SU-DHL-6 (cell line): ENCODE measurements around the gene GLS.

Source experiments
- H2AFZ ChIP-seq: fragments of 200-600 bp; sonication (generic); 2 replicates; pipeline ENCODE4 v1.6.1; 2014; ENCODE audit warnings: low read depth, mild to moderate bottlenecking, moderate library complexity, mixed read lengths, antibody characterized with exemption, low read length; ENCODE audit not compliant: severe bottlenecking
- H3F3A ChIP-seq: fragments of 200-600 bp; shearing (Covaris generic); 2 replicates; pipeline ENCODE4 v1.6.0; 2016; ENCODE audit warnings: antibody characterized with exemption, mild to moderate bottlenecking; ENCODE audit not compliant: insufficient read depth
- H3K27ac ChIP-seq: fragments of 200-600 bp; sonication (generic); 2 replicates; pipeline ENCODE4 v1.5.1; 2016; ENCODE audit warnings: low read depth, mild to moderate bottlenecking, low read length, moderate library complexity, mixed read lengths
- H3K27me3 ChIP-seq: fragments of 200-600 bp; sonication (generic), shearing (Covaris generic); 2 replicates; pipeline ENCODE4 v1.6.0; 2014; ENCODE audit warnings: mild to moderate bottlenecking, low read length
- H3K36me3 ChIP-seq: fragments of 200-600 bp; sonication (generic); 2 replicates; pipeline ENCODE4 v1.6.1; 2014; ENCODE audit warnings: mild to moderate bottlenecking, low read length, mixed read lengths
- H3K4me2 ChIP-seq: fragments of 300-600, 200-600 bp; shearing (Covaris generic), sonication (generic); 2 replicates; pipeline ENCODE4 v1.6.0; 2014; ENCODE audit warnings: low read length, low read depth, mild to moderate bottlenecking; ENCODE audit not compliant: poor library complexity, severe bottlenecking
- H3K4me3 ChIP-seq: fragments of 200-600 bp; sonication (generic); 2 replicates; pipeline ENCODE4 v1.5.1; 2014; ENCODE audit warnings: antibody characterized with exemption, low read length, mild to moderate bottlenecking, mixed read lengths; ENCODE audit not compliant: insufficient read depth, poor library complexity, severe bottlenecking
- H3K79me2 ChIP-seq: fragments of 200-600 bp; sonication (generic); 2 replicates; pipeline ENCODE4 v1.6.1; 2014; ENCODE audit warnings: mild to moderate bottlenecking, low read length, moderate library complexity; ENCODE audit not compliant: insufficient read depth
- H3K9ac ChIP-seq: fragments of 200-600 bp; sonication (generic); 2 replicates; pipeline ENCODE4 v1.7.0; 2014; ENCODE audit warnings: mild to moderate bottlenecking, low read length
- H3K9me2 ChIP-seq: fragments of 200-600 bp; sonication (generic); replicated peaks from 2 replicates; pipeline ENCODE4 v1.6.1; 2014; ENCODE audit warnings: low read length; ENCODE audit not compliant: insufficient read depth
- H3K9me3 ChIP-seq: fragments of 200-600 bp; sonication (generic); 2 replicates; pipeline ENCODE4 v1.6.1; 2014; ENCODE audit warnings: low read length, mixed read lengths; ENCODE audit not compliant: insufficient read depth
- H4K20me1 ChIP-seq: fragments of 200-600 bp; sonication (generic); 2 replicates; pipeline ENCODE4 v1.6.1; 2014; ENCODE audit warnings: low read depth, mild to moderate bottlenecking, antibody characterized with exemption, low read length, moderate library complexity, mixed read lengths
- EZH2phosphoT487 ChIP-seq: fragments of 200-600 bp; sonication (generic), shearing (Covaris generic); conservative IDR thresholded peaks from 2 replicates; pipeline ENCODE4 v1.6.1; 2018; ENCODE audit warnings: mild to moderate bottlenecking, antibody characterized with exemption, low read length, moderate library complexity, mixed read lengths
- TF ChIP-seq, protein P1 (sequence below): fragments of 200-600 bp; sonication (generic); IDR thresholded peaks from one replicate; pipeline ENCODE4 v1.5.1; 2017; ENCODE audit warnings: antibody characterized with exemption, mild to moderate bottlenecking, low read length, moderate library complexity; ENCODE audit not compliant: insufficient read depth, poor library complexity, severe bottlenecking

The GLS gene

GRCh38 chr2:190961918-190962487, 81.4 kb downstream of the GLS start:
- Histone ChIP-seq H3K9me2 (no peaks in the 10 kb centered on the region), H3K36me3 (no peaks in the 10 kb centered on the region), H3K79me2 (no peaks in the 10 kb centered on the region), H3K27ac (no peak overlapping the region), H3K4me3 (no peak overlapping the region), H3K27me3 (no peaks in the 10 kb centered on the region), H3K9ac (no peak overlapping the region), H3K4me2 (no peak overlapping the region), H4K20me1 (no peaks in the 10 kb centered on the region), H3F3A (no peaks in the 10 kb centered on the region), H2AFZ (no peak overlapping the region), H3K9me3 (no peaks in the 10 kb centered on the region)
- no peak for TF ChIP-seq EZH2phosphoT487
- TF ChIP-seq, protein P1, sequence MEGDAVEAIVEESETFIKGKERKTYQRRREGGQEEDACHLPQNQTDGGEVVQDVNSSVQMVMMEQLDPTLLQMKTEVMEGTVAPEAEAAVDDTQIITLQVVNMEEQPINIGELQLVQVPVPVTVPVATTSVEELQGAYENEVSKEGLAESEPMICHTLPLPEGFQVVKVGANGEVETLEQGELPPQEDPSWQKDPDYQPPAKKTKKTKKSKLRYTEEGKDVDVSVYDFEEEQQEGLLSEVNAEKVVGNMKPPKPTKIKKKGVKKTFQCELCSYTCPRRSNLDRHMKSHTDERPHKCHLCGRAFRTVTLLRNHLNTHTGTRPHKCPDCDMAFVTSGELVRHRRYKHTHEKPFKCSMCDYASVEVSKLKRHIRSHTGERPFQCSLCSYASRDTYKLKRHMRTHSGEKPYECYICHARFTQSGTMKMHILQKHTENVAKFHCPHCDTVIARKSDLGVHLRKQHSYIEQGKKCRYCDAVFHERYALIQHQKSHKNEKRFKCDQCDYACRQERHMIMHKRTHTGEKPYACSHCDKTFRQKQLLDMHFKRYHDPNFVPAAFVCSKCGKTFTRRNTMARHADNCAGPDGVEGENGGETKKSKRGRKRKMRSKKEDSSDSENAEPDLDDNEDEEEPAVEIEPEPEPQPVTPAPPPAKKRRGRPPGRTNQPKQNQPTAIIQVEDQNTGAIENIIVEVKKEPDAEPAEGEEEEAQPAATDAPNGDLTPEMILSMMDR = no peak

GRCh38 chr2:190963088-190963487, 82.5 kb downstream of the GLS start:
- H3K36me3 ChIP-seq = no peaks in the 10 kb centered on the region
- H3K4me3 ChIP-seq = no peak overlapping the region
- H3F3A ChIP-seq = no peaks in the 10 kb centered on the region
- H3K79me2 ChIP-seq = no peaks in the 10 kb centered on the region
- no peak overlapping the region for H3K4me2 ChIP-seq
- H3K9me3 ChIP-seq = no peaks in the 10 kb centered on the region
- no peak for TF ChIP-seq EZH2phosphoT487
- TF ChIP-seq, protein P1 = no peak
- no peaks in the 10 kb centered on the region for H3K9me2 ChIP-seq
- H3K27me3 ChIP-seq = no peaks in the 10 kb centered on the region
- H3K27ac ChIP-seq = no peak overlapping the region
- H4K20me1 ChIP-seq = no peaks in the 10 kb centered on the region
- H3K9ac ChIP-seq = no peak overlapping the region
- H2AFZ ChIP-seq = no peak overlapping the region

DNA sequence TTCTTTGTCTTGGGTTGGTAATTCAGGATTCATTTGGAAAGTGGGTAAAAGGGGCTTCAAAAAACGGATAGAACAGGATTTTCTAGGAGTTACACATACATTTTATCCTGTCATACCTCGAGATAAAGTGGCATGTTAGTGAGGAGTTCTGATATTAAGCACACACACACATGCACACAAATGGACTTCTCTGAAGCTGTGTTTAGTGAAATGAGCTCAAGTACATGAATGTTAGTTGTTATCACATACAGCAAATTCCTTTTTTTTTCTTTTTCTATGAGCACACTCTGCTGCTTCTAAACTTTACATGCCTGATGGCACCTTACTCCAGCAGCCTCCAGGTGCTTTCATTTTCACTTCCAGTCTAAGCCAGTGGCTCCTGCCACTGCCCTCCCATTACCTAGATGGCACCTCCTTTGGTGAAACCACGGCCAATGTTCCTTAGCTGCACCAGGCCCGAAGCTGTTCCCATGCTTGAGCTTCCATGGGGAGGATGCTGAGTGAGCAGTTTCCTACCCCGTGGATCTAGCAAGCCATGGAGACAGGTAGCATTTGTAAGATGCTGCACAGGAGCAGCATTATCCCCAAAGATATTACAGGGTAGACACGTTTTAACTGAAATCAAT, 83.7 kb downstream of the GLS start:
- Histone ChIP-seq H3K4me2 (no peak overlapping the region), H4K20me1 (no peaks in the 10 kb centered on the region), H2AFZ (no peak overlapping the region), H3K9me3 (no peaks in the 10 kb centered on the region), H3K27me3 (no peaks in the 10 kb centered on the region), H3K4me3 (no peak overlapping the region), H3F3A (no peaks in the 10 kb centered on the region), H3K9me2 (no peaks in the 10 kb centered on the region), H3K27ac (no peak overlapping the region), H3K79me2 (no peaks in the 10 kb centered on the region), H3K36me3 (no peaks in the 10 kb centered on the region), H3K9ac (no peak overlapping the region)
- TF ChIP-seq, protein P1 = no peak
- no peak for TF ChIP-seq EZH2phosphoT487
